ENCODE measurements around the gene LRRC41. TPM values are rescaled to one million over a fixed set of nuclear protein-coding genes. Genes with fewer than 3 reads are reported as not detected.

The LRRC41 gene
- total and polyA plus RNA-seq, 2 of the 13 experiments (the other 11 are each of a cell fraction or from before 2014, with no cell fraction given): 48.1 to 53.6 TPM

GRCh38 chr1:46285730-46286477, 17.5 kb downstream of the LRRC41 start (continued):
- TF ChIP-seq ZNF784 (CRISPR knock-in tag; IDR thresholded peaks at IDR 0.05; ENCODE audit: borderline replicate concordance) (no peak), MTA3 (CRISPR knock-in tag; IDR thresholded peaks at IDR 0.05) (no peak), ZNF33B (CRISPR knock-in tag; IDR thresholded peaks at IDR 0.05) (no peak), HDAC1 (CRISPR knock-in tag; IDR thresholded peaks at IDR 0.05) (no peak), AGO2 (optimal IDR thresholded peaks at IDR 0.05; ENCODE audit: low read depth, low read length) (peak; percentile 89), MAFK (conservative IDR thresholded peaks at IDR 0.05 in 1 of 2, IDR thresholded peaks at IDR 0.05 in 1 of 2; ENCODE audit: low read length in 2 of 2) (peak in 1 of 2 experiments; percentile 20; a peak in 1 of 4 replicates), CEBPG (CRISPR knock-in tag; IDR thresholded peaks at IDR 0.05) (peak; percentile 75), HOXA9 (CRISPR knock-in tag; IDR thresholded peaks at IDR 0.05; ENCODE audit: borderline replicate concordance) (no peak), NFE2 (CRISPR knock-in tag; IDR thresholded peaks at IDR 0.05) (no peak), FLYWCH1 (CRISPR knock-in tag; IDR thresholded peaks at IDR 0.05) (no peak), ZNF766 (CRISPR knock-in tag; IDR thresholded peaks at IDR 0.05; ENCODE audit: borderline replicate concordance) (no peak), KDM5A (IDR thresholded peaks at IDR 0.05; ENCODE audit: borderline replicate concordance, low read length) (no peak), CEBPB (IDR thresholded peaks at IDR 0.05; ENCODE audit: borderline replicate concordance, low read depth, low read length) (peak; percentile 5; the same call in 1 of the 2 replicates), ZNF878 (CRISPR knock-in tag; IDR thresholded peaks at IDR 0.05) (no peak), PBX2 (CRISPR knock-in tag; IDR thresholded peaks at IDR 0.05) (no peak), ARID3A (IDR thresholded peaks at IDR 0.05; ENCODE audit: low read depth, low read length) (no peak), ZNF687 (CRISPR knock-in tag; IDR thresholded peaks at IDR 0.05) (peak; percentile 24; the same call in 1 of the 2 replicates), ZNF83 (CRISPR knock-in tag; IDR thresholded peaks at IDR 0.05; ENCODE audit: borderline replicate concordance) (no peak), POLR2A (IDR thresholded peaks at IDR 0.05; ENCODE audit: insufficient read depth in 1 of 2, low read depth in 2 of 2, low read length in 2 of 2) (0 out of 4 replicates have a peak, but pooled peaks of 1 of the 2 experiments have one; percentile 17)
